GM20431 (cell line): ENCODE results near the gene CA10.

ENCODE experiments used
- in situ Hi-C: fragments of 300-500 bp; cut with MseI, MboI; formaldehyde crosslinking; loops from one replicate; pipeline ENCODE4 v1.15.0; 2020; ENCODE audit warnings: low sequenced_read_pairs; ENCODE audit not compliant: unreplicated experiment

The CA10 gene

DNA sequence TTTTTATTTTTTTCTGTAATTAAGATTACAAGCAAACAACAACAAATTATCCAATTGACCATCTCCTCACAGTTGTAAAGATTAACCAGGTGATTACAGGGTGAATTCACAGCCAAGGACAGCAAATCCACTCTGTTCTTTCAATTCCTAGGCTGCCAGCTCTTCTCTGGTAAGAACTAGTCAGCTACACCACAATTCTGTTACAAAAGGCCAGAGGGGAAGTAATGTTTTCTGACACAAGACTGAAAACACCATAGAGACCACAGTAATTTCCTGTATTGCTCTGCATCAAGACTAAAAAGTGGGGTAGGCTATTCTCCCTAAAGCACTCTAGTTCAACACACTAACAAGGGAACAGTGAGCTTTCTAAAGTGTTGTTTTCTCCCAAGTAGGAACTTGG, 10.6 kb downstream of the CA10 start:
- in situ Hi-C loops = no loop called here

DNA sequence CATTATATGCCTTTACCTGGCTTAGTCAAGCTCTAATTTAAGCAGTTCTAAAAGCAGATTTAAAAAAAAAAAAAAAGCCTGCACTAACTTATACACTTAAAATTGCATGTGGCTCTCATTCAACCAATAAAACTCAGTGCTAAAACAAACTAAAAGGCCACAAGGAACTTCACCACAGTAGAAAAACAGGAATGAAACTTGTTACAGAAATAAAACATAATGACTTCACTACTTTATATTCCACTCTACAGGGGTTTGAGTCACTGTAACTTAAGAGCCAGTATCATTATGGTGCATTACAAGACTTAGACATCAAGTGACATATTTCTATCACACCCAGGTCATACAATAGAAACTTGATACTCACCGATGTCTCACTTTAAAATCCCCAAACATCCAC, 11.1 kb downstream of the CA10 start:
- in situ Hi-C loops = no loop called here

DNA sequence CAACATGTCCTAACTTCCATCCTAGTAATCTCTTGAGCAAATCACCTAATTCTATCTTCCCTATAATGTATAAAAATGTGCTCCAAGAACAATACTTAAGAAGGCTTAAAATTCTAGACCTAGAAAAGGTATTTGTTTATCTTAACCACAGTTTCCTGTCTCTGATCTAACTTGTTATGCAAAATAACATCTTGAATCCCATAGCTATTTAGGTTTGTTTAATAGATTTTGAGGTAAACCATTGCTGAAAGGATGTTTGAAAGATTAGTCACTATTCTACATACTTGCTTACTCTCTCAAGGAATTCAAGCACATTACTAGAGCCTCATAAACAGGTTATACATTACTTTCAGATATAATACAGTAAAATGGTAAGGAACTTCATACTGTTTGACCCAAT, 13.0 kb downstream of the CA10 start:
- in situ Hi-C loops = no loop called here

DNA sequence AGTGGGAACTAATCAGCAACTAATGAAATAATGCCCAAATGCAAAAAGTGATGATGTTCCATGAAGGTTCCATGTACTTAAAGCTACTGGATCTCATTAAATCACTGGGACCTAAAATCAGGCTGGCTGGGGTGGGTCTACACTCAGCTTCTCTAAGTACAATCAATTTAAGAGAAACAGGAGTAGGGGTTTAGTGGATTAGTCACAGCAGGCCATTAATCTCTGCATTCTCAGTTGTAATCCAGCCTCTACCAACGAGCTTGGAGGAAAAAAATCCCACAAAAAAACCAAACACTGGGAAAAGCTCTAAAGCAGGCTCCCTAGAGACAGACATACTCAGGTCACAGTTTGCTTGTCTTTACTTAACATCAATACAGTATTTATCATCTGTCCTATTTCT, 15.0 kb downstream of the CA10 start:
- in situ Hi-C loops = no loop called here

DNA sequence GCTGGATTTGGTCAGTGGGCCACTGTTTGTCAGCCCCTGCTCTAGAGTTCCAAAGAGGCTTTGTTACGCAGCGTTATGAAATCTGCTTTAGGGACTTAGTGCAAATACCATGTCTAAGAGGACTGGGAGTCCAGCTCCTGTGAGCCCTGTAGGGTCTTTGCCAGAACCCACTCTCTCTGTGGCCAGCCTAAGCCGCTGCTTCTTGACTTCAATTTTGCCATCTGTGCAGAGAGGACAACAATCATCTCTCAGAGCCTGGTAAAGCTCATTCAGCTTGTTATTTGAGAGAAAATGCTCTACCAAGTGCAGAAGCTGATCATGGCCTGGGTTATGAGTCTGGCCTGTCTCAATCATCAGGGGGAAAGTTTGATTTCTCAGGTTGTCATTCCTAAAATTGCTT, 17.9 kb downstream of the CA10 start:
- in situ Hi-C loops = no loop called here

DNA sequence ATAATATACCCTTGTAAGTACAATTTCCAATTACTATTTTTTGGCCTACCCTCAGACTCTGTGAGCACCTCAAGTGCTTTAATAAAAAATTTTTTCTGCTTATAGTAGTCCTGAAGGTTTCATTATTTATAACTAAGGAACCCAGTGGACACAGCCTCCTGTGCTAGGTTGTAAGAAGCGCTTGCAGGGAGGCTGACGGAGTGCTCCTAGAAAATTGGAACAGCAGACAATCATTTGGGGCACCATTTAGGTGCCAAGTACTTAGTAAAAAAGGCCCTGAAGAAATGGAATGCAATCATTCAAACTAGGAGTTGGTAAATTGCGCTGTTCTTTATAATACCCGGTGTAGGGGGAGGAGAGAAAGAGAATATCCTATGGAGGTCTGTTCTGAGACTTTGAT, 19.8 kb downstream of the CA10 start:
- in situ Hi-C loops = no loop called here

DNA sequence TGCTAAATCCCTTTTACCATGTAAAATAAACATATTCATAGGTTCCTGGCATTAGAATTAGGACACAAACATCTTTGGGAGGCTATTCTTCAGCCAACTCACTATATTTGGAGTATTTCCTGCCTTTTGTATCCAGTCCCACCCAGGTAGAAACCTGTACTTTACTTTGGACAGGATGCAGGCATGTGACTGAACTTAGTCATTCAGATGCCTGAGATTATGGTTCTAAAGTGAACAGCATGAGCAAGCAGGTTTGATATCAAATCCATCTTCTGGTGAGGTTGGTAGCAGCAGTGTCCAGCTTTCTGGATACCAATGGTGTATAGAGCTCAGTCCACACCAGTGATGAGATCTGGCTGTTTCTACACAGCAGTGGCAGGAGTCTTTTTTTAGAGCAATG, 20.2 kb downstream of the CA10 start:
- in situ Hi-C loops = no loop called here

DNA sequence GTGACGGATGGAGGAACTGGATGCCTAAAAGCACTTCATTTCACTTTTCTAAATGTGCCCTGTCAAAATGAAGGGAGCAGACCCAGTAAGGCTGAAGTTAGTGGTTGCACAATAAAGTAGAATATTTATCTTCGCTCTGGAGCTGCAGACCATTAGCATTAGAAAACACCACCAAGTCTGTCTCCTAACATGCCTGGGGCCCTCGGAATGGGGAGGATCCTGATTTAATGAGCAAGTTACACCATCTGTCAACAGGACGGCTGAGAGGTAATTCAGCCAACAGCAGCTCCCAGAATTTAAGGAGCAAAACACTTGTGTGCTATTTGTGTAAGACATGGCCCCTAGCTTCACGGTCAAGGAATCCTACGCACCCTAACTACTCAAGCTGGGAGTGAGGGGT, 22.3 kb downstream of the CA10 start:
- in situ Hi-C loops = no loop called here

DNA sequence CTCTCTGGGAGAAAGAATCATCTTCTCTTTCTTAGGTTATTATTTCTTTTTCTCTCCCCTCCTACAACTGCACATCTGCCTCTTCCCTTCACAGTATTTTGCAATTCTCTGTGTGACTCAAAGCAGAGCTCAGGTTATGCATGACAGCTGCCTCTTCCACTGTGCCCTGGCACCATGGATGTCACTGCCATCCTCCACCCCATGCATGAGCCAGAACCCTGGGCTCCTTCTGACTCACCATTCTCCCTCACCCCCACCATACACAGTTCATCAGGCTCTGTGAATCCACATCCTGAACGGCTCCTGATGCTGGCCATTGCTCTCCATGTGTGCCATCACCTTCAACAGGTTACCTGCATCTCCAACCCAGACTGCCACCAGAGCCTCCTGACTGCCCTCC, 23.9 kb downstream of the CA10 start:
- in situ Hi-C loops = no loop called here

DNA sequence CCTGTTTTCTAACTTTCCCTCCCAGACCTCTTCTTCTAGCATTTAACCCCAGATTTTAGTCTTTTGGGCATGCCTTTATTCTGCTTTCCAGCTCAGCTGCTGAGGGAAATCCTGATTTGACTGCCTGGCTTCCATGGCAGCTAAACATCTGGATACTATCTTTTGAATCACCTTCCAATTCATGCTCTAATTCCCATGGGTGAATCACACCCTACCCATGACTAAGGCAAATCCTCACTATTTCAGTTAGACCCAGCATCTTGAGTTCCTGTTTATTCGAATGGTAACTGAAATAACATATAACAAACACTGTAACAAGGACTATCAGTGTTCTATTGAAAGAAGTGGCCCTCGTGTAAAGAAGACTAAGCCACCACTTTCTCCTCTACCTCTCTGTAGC, 29.8 kb downstream of the CA10 start:
- in situ Hi-C loops = no loop called here

DNA sequence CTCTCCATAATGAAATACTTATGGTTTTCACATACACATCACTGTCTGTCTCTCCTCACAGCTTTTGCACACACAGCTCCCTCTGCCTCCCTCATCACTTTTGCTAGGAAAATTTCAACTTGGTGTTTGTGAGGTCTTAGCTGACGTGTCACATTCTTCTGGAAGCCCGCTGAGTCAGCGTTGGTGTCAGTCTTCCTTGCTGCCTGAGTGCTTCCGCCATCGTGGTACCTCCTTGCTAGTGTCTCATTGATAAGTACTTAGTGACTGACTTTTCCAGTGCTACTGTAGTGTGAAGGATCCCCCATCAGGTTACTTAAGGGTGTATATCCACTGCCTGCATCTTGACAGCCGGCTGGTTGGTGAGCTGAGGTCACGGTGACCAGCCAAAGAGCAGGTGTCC, 33.5 kb downstream of the CA10 start:
- in situ Hi-C loops = loop anchor here (25.0 kb wide), 1 partner anchor 363 kb away; no protein-coding TSS in a partner anchor

DNA sequence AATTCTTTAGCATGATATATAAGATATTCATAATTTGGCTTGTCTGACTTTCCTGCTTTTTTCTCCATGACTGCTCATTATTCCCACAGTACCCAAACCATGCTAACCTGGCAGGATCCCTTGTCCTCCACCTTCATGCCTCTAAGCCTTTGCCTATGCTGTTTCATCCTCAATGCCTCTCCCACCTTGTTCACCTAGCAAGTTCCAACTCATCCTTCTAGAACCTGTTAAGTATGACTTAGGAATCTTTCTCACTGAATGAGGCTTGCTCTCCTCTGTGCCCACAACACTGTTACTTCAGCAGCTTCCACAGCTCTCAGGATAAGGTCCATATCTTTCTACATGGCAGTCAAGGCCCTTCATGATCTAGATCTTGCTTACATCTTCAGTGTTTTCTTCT, 34.0 kb downstream of the CA10 start:
- in situ Hi-C loops = loop anchor here (25.0 kb wide), 1 partner anchor 362 kb away; no protein-coding TSS in a partner anchor

DNA sequence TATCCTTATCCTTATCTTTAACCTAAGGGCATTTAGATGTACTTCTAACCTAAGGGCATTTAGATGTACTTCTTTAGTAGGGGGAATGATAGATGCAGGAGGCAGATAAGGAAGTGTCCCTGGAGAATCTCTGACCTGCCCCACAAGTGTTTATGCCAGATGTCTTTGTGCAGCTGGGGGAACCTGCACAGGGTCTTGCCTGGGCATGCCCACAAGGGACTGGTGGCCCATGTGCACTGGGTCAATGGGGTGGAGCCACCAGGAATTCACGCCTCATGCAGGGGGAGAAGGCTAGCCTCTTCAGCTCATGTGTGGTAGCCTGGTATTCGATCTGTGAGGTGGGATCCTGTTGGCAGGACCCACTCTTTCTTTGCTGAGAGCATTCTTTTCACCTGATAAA, 38.0 kb downstream of the CA10 start:
- in situ Hi-C loops = loop anchor here (25.0 kb wide), 1 partner anchor 358 kb away; no protein-coding TSS in a partner anchor

DNA sequence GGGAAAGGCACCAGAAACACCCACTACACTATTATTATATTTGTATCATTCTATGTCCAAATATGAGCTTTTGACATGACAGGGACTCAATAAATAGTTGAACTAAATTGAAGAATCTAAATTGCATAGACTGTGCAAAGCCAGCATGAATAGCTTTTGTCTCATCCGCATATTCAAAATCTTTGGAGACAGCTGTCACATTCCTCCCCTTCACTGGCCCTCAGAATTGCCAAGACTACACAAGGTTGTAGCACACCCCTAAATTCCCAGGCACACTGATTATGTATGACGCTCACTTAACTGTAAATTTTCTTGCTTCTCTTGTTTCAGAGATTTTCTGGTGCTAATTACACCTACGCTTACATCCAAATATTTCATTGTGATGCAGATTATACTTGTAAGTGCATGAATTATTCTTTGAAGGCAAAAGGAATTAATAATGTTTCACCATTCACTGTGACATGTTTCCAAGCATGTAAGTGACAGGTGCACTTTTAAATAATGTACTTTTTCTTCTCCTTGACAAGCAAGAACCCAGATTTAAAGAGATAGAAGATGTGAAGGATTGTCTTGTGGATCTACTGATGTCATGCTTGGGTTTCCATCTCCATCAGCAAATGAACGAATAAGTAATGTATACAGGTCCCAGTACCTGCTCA, 47.5 kb downstream of the CA10 start:
- in situ Hi-C loops = loop anchor here (25.0 kb wide), 1 partner anchor 349 kb away; no protein-coding TSS in a partner anchor

DNA sequence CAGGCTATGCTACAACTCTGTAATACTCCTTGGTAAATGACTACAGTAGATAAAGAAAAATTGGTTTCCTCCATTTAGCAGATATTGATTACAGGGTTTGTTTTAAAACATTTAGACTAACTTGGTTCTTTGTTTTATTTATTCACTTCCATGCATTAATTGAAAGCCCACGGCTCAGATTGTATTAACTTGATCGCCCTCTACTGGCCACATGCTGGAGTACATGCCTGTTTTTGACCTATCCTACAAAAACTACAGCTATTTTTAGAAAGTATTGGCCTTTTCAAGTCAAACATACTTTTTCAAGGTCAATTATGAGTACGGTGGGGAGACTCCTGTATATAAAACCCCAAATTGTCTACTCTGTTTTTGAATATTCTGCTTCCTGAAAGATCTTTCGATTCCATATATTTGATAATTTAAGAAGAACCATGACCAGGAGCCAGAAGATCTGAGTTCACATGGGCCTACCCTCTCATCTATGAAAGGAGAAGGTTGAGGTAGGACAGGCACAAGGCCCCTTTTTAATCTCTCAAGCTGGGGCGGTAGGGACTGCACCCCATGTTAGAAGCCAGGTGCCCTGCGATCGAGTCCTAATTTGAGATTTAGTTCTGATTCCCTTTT, 51.8 kb downstream of the CA10 start:
- in situ Hi-C loops = loop anchor here (25.0 kb wide), 1 partner anchor 344 kb away; no protein-coding TSS in a partner anchor

DNA sequence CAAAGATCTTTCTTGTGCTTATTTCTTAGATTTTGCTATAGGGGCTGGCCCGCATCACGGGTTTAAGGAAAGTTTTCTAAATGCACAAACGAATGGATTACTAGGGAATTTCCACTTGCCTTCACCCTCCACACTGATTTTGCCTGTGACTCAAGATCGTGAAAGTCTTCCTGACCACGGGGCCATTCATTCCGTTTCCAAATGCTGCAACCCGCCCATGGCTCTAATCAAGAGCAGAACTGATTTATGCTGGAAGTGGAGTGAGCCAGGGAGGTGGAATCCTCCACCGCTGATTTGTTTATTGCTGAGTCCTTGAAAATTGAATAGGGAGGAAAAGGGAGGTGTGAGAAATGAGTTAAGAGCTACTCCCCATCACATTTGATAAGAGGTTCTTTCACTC, 52.4 kb downstream of the CA10 start:
- in situ Hi-C loops = loop anchor here (25.0 kb wide), 1 partner anchor 344 kb away; no protein-coding TSS in a partner anchor

DNA sequence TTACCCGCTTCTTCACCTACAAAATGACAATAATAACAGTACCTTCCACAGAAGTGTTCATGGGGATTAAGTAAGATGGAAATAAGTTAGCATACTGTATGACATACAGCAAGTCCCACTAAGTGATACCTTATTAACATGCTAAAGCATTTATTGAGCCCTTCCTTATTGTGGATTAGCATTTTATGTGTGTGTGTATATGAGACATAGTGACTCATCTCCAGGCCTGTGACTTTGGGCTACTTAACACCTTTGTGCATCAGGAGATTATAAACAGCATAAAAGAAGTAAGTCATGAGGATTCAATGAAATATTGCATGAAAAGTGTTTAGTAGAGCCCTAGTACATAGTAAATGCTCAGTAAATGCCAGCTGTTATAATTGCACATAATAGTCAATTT, 52.9 kb downstream of the CA10 start:
- in situ Hi-C loops = loop anchor here (25.0 kb wide), 1 partner anchor 343 kb away; no protein-coding TSS in a partner anchor

DNA sequence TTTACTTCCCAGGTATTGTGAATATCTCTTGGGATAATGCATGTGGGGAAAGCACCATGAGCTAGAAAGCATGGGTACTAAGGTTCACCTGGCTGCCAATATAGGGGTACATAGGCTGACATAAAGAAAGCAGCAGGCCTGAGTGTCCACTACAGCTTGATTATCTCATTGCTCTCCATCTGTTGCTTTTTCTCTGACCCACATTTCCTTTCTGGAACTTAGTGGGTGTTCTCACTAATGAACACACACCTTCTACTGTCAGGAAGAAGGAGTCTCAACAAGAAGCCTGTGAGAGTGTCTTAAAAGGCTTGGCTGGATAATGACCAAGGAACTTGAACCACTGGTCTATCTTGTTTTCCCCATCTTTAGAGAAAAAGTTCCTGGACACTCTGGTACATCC, 62.5 kb downstream of the CA10 start:
- in situ Hi-C loops = no loop called here

DNA sequence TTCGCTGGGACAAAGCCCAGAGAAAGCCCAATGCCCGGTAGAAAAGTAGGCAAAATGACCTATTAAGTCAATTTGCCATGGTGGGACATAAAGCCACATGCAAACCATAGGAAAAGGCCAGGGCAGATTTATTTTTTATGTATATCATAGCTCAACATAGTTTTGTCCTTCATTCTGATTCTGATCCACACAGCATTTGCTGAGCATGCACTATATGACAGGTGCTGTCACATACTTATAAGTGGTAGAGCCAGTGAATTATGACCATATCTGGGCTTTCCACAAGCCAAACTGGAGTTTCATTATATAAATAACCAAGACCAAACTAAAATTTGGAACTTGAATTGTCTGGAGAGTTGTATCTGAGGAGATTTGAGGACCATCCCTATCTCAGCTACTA, 74.3 kb downstream of the CA10 start:
- in situ Hi-C loops = no loop called here

DNA sequence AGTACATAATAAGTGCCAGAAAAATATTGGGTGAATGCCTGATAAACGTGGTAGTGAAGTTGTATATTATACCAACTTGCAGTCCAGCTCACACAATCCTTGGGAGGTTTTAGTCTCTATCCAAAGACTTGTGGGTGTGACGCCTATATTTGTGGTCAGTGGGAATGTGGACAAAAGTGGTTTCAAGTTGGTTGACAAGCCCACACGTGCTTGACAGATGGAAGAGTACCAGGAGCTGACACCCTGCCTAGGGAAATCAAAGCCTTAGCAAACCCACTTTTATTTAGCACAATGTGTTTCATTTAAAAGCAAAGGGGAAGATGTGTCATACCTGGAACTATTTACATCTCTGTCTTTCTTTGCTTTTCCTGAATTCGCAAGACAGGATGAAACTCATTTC, 79.0 kb downstream of the CA10 start:
- in situ Hi-C loops = no loop called here

DNA sequence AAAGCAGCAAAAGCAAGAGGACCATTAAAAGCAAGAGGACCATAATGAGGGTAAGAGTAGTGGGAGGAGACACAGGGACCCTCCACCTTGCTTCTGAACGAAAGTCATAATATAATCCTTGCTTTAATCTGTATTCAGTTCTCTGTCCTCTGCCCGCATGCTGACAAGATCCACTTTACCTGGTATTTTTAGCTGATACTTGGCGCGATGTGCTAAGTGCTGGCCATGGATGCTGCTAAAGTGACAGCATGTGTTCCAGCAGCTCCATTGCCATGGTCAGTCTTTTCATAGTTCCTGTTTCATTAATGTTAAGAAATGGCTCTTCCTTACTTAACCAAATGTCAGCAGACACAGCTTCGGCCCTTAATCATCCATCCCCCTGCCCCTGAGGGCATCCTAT, 86.8 kb downstream of the CA10 start:
- in situ Hi-C loops = no loop called here

DNA sequence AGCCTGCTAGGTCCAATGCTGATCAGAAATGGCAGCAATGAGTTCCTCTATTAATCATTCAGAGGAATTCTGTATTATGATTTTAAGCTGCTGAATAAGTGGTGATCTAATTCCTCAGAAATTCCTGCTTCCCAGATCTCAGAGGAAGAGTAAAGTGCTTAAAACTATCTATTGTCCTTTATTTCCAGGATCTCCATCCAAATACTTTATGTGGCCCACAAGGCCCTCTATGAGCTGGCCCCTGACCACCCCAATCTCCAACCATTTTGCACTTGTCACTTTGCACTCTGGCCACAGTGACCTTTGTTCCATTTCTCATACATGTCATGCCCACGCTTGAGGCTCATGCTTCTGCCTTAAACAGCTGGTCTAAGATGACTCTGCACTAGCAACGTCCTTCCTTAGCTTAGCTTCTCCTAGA, 93.7 kb downstream of the CA10 start:
- in situ Hi-C loops = no loop called here
